ENCODE data around the gene IFT172.

Gene IFT172

GRCh38 chr2:27422958-27423357, 66.6 kb downstream of the IFT172 start:
- no peak for DNase-seq (ENCODE audit: low spot score)

- DNase-seq (ENCODE audit: low spot score): no peak
Measured at GRCh38 chr2:27421660-27422250, 67.8 kb downstream of the IFT172 start.

- DNase-seq (ENCODE audit: low spot score): no peak
Measured at GRCh38 chr2:27420996-27421395, 68.5 kb downstream of the IFT172 start.

GRCh38 chr2:27416151-27416550, 73.4 kb downstream of the IFT172 start:
- no peak for DNase-seq (ENCODE audit: low spot score)

- no peak for DNase-seq (ENCODE audit: low spot score)
Measured at GRCh38 chr2:27412419-27413152, 77.0 kb downstream of the IFT172 start.

GRCh38 chr2:27409321-27410073, 80.0 kb downstream of the IFT172 start, which contains the start of gene PPM1G:
PPM1G (minus strand) TSS chr2:27409591; CDS start chr2:27409422, 169 bp downstream.
- DNase-seq (ENCODE audit: low spot score): peak; percentile 96

- peak; percentile 31 for DNase-seq (ENCODE audit: low spot score)
Measured at GRCh38 chr2:27408601-27409320, 80.8 kb downstream of the IFT172 start.

- peak; percentile 58 for DNase-seq (ENCODE audit: low spot score)
Measured at GRCh38 chr2:27407798-27408491, 81.6 kb downstream of the IFT172 start.

- no peak for DNase-seq (ENCODE audit: low spot score)
Measured at GRCh38 chr2:27400348-27401135, 89.0 kb downstream of the IFT172 start.

- DNase-seq (ENCODE audit: low spot score): no peak
Measured at GRCh38 chr2:27398962-27399361, 90.6 kb downstream of the IFT172 start.
